HG03521 (cell line): ENCODE measurements around the gene BOD1.

Source experiments
- ATAC-seq: cut with Tn5 transposase; IDR thresholded peaks from one replicate; pipeline ENCODE4 v1.9.1; 2021; ENCODE audit warnings: mild to moderate bottlenecking, moderate library complexity; ENCODE audit not compliant: unreplicated experiment

The BOD1 gene

GRCh38 chr5:173642191-173642816 is 25.9 kb upstream of the BOD1 start:
- no peak for ATAC-seq

DNA sequence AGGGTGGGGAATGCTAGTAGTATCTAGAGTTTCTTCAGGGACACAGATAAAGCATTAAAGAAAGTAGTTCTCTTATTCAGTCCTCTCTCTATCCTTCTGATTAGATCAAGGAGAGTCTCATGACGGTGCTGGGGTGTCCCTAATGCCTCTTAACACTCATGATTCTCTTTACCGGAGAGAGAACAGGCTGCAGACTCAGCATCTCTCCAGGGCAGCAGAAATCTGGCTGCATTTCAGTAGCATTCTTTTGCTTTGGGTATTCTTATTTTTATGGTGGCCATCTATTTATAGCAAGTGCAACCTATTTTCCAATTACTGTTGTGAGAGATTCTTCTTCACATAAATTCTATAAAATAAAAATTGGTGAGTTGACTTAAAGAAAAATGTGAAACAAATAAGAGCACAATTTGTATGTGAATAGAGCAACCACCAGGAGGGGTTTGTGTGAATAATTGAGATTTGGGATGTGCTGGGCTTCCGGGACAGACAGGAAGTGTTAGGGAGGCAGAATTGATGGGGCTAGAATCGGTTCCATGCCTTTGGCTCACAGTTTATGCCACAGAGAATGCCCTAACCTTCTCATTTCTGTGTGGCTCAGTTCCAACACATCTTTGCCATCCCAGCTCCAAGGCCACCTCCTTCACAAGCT is 23.8 kb upstream of the BOD1 start:
- no peak for ATAC-seq

- ATAC-seq = no peak
Measured at GRCh38 chr5:173638126-173639040, 21.9 kb upstream of the BOD1 start.

DNA sequence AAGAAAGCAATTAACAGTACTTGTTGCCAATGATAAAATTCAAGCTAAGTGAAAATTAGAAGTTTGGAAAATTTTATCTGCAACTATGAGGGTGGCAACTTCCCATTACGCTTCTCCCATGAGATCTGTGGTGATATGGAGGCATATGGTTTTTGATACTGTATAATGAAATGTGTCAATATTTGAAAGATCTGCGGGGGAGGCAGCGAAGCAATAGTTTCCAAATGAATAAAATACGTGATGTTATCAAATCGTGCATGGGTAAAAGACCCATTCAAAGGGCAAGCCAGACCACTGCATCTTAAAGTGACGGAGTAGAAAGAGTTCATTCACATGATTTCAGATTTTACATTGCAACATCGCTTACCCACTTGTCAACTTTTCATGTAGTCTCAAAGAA is 20.9 kb upstream of the BOD1 start:
- ATAC-seq = no peak

DNA sequence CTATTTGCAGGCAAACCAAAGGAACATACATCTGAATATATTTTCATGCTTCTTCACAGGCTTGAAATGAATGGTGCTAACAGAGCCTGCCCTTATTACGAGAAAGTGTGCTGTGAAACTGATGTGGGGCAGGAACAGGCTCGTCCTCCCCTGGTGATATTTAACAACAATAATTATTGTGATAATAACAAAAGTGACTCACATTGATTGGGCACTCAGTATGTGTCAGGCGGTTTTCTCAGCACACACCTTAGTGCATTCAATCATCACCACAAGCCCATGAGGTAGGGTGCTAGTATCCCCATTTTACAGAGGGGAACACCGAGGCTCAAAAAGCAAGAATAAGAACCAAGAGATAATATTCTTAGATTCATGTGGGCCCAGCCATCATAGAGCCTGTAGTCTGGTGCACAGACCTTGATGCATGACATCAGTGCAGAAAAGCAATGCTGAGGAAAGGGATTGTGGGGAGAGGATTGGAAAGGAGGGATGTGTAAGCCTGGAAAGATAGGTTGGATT is 18.1 kb upstream of the BOD1 start:
- no peak for ATAC-seq

DNA sequence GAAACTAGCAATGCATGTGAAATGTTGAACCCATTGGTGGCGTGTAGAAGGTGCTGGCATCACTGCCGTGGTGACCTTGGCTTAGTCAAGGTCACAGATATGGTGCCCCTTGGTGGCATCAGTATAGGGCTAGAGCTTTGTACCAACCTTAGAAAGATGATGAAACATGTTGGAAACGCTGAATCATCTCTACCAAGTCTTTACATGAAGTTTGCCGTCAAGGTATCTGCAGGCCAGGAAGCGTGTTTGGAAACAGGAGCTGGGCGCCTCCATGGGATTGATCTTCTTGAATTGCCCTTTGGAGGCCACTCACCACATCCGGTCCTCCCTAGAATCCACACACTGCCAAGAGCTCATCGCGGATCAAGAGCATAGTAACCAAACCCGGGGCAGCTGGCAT is 16.9 kb upstream of the BOD1 start:
- ATAC-seq = no peak

DNA sequence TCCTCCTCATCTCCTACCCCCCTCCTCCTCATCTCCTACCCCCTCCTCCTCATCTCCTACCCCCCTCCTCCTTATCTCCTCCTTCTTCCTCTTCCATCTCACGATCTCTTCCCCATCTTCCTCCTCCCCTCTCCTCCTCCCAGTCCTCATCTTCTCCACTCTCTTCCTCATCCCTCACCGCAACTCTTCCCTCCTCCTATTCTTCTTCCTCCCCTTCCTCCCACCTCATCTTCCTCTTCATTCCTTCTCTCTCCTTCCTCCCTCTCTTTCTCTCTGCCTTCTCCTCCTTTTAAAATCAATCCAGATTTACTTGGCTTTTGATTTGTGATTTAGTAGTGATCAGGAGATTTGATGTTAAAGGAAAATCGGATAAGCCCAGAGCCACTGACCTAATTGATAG is 15.0 kb upstream of the BOD1 start:
- no peak for ATAC-seq

- ATAC-seq = no peak
Measured at GRCh38 chr5:173630724-173631365, 14.4 kb upstream of the BOD1 start.

- no peak for ATAC-seq
Measured at GRCh38 chr5:173629628-173630027, 13.2 kb upstream of the BOD1 start.

DNA sequence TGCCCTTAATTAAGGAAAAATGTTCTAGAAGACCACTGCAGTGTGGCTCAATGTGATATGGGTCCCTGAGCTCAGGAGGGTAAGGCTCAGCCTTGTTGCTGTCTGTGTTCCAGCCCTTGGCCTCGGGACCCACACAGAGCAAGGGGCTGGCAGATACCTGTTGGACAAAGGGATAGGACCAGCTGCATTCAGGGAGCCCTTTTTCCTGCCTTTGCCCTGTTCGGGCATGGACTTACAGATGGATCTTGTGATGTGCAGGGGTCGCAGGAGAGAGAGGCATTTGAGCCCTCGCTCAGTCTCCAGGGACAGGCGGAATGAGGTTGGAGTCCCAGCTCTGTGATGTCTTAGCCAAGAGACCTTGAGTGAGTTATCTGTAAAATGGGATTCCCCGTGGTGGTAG is 12.1 kb upstream of the BOD1 start:
- no peak for ATAC-seq

GRCh38 chr5:173627860-173628392 is 11.5 kb upstream of the BOD1 start:
- no peak for ATAC-seq

- ATAC-seq = no peak
Measured at GRCh38 chr5:173627271-173627670, 10.8 kb upstream of the BOD1 start.

- no peak for ATAC-seq
Measured at GRCh38 chr5:173626505-173626820, 10.0 kb upstream of the BOD1 start.

- no peak for ATAC-seq
Measured at GRCh38 chr5:173625673-173626504, 9.4 kb upstream of the BOD1 start.

DNA sequence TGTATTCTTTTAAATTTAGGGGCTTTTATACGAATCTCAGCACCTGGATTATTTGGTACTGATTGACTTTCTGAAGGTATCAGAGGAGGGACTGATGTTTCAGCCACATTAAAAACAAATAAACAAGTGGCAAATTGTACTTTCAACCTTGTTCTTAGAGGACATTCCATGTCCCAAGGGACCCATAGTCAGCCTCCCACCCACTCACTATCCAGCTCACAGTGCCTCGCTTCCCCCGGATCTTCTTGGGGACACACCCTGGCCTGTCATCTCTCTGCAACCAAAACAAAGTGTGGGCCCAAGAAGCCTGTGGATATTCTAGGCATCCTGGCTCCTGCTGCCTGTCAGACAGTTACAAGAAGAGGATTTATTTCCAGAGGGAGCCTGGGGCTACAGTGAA is 8.8 kb upstream of the BOD1 start:
- no peak for ATAC-seq

DNA sequence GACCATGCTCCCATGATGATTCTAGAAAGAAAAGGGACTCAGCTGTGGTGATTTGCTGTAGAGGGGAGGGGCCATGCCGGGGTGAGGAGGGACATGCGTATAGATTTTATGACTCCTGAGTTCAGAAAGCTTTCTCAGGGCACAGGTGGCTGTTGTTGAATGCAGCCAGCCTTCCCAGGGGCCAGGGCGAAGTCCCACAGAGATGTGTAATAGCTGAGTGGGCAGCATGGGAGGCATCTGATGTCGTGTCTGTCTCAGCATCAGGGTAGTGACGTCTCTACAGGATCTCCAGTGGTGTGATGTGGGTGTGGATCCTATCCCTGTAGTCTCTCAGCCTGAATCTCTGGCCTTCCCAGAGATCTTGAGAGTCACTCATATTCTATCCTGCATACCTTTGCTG is 7.8 kb upstream of the BOD1 start:
- ATAC-seq = no peak

DNA sequence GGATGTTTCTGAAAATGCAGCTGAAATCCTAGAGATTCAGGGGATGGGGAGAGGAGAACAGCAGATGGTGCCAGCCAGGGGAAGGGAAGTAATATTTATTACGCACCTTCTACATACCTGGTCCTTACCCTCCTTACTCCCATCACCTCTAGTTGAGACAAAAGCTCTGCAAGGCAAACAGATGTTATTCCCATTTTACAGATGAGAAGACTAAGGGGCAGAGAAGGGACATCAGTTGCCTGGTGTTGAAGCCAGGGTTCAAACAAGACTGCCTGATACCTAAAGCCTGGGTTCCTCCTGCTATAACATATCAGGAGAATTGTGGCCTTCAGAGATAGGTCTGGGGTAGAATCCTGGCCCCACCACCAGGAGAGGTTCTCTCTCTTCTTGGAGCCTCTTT is 7.3 kb upstream of the BOD1 start:
- ATAC-seq = no peak

DNA sequence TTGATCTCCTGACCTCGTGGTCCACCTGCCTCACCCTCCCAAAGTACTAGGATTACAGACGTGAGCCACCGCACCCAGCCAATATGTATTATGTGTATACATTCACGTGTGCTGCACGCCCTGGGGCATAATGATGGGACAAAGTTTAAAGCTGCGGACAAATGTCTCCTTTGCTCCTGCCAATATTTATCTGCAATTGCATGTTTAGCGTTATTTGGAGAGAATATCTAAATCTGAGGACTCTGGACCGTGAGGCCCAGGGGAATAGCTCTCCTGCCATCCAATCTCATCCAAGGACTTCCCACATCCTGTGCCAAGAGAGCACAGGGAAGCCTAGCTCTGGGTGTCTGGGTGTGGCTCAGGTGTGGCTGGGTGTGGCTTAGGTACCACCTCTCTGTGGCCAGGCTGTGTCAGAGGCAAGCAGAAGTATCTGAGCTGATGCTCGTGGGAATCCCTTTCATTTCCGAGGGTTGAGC is 6.9 kb upstream of the BOD1 start:
- ATAC-seq = no peak

GRCh38 chr5:173622183-173623047 is 6.0 kb upstream of the BOD1 start:
- no peak for ATAC-seq
